ENCODE data around the gene EDEM2.

EDEM2 gene

GRCh38 chr20:35133031-35133430 is 14.1 kb downstream of the EDEM2 start:
- POLR2A ChIA-PET = no interaction called here
- TF ChIP-seq CTCF (IDR thresholded peaks at IDR 0.05; ENCODE audit: insufficient read depth, low read length, missing control alignments) = no peak
- DNase-seq (ENCODE audit: low read depth, low spot score) = no peak
- H3K4me3 ChIP-seq (ENCODE audit: low read depth, low read length) = no peak overlapping the region
- CTCF ChIA-PET = interaction anchor here (1.6 to 4.8 kb wide), 2 partner anchors 13 to 36 kb away, joined by 4 to 26 read pairs; partner anchors contain the start of gene EDEM2

GRCh38 chr20:35131934-35132333 is 15.2 kb downstream of the EDEM2 start:
- ChIA-PET POLR2A (interaction anchor here (0.5 kb wide), 1 partner anchor 310 kb away, joined by 3 read pairs; no protein-coding TSS in a partner anchor), CTCF (interaction anchor here (1.6 to 4.8 kb wide), 2 partner anchors 14 to 35 kb away, joined by 4 to 26 read pairs; partner anchors contain the start of gene EDEM2)
- no peak for DNase-seq (ENCODE audit: low read depth, low spot score)
- no peak for TF ChIP-seq CTCF (IDR thresholded peaks at IDR 0.05; ENCODE audit: insufficient read depth, low read length, missing control alignments)
- no peak overlapping the region for H3K4me3 ChIP-seq (ENCODE audit: low read depth, low read length)

GRCh38 chr20:35129647-35130069 is 17.5 kb downstream of the EDEM2 start:
- no peak overlapping the region for H3K4me3 ChIP-seq (ENCODE audit: low read depth, low read length)
- ChIA-PET CTCF (interaction anchor here (0.9 to 1.8 kb wide), 2 partner anchors 33 to 318 kb away, joined by 3 to 9 read pairs; no protein-coding TSS in a partner anchor), POLR2A (interaction anchor here (1.6 kb wide), 1 partner anchor 18 kb away, joined by 3 read pairs; no protein-coding TSS in a partner anchor)
- no peak for TF ChIP-seq CTCF (IDR thresholded peaks at IDR 0.05; ENCODE audit: insufficient read depth, low read length, missing control alignments)
- DNase-seq (ENCODE audit: low read depth, low spot score) = no peak

GRCh38 chr20:35125753-35126152 is 21.4 kb downstream of the EDEM2 start:
- TF ChIP-seq CTCF (IDR thresholded peaks at IDR 0.05; ENCODE audit: insufficient read depth, low read length, missing control alignments) = no peak
- no peak overlapping the region for H3K4me3 ChIP-seq (ENCODE audit: low read depth, low read length)
- ChIA-PET CTCF (interaction anchor here (0.8 to 2.1 kb wide), 5 partner anchors 9 to 144 kb away, joined by 3 to 8 read pairs (median 3); no protein-coding TSS in a partner anchor), POLR2A (no interaction called here)
- DNase-seq (ENCODE audit: low read depth, low spot score) = no peak

- no peak overlapping the region for H3K4me3 ChIP-seq (ENCODE audit: low read depth, low read length)
- no peak for DNase-seq (ENCODE audit: low read depth, low spot score)
- POLR2A ChIA-PET = no interaction called here
- no peak for TF ChIP-seq CTCF (IDR thresholded peaks at IDR 0.05; ENCODE audit: insufficient read depth, low read length, missing control alignments)
- CTCF ChIA-PET = interaction anchor here (1.2 to 14.6 kb wide), 3 partner anchors 22 to 146 kb away, joined by 4 to 159 read pairs (median 4); partner anchors contain the start of gene TRPC4AP
Measured at GRCh38 chr20:35122756-35123405, 24.3 kb downstream of the EDEM2 start.

GRCh38 chr20:35121186-35121585 is 25.9 kb downstream of the EDEM2 start:
- POLR2A ChIA-PET = no interaction called here
- no peak for TF ChIP-seq CTCF (IDR thresholded peaks at IDR 0.05; ENCODE audit: insufficient read depth, low read length, missing control alignments)
- DNase-seq (ENCODE audit: low read depth, low spot score) = no peak
- CTCF ChIA-PET = interaction anchor here (1.2 to 14.6 kb wide), 3 partner anchors 19 to 148 kb away, joined by 4 to 159 read pairs (median 4); partner anchors contain the start of gene TRPC4AP
- H3K4me3 ChIP-seq (ENCODE audit: low read depth, low read length) = no peak overlapping the region
